Neutrophil (primary cell): ENCODE data around the gene PDE1C.

Experiments
- H3K27ac ChIP-seq: fragments of 200-600 bp; sonication (generic); 2 replicates; pipeline ENCODE4 v1.5.1; 2016; ENCODE audit warnings: mild to moderate bottlenecking, moderate library complexity
- H3K27me3 ChIP-seq: fragments of 200-600 bp; sonication (generic); 2 replicates; pipeline ENCODE4 v1.6.0; 2016; ENCODE audit warnings: mild to moderate bottlenecking
- H3K36me3 ChIP-seq: fragments of 200-600 bp; sonication (generic); 2 replicates; pipeline ENCODE4 v1.5.1; 2017
- H3K4me1 ChIP-seq, 2 experiments: fragments of 200-600 bp in 1 of 2; sonication (generic) in 1 of 2; 1 replicate in 1 of 2; 2 replicates in 1 of 2; pipeline versions ENCODE4 v1.5.1 to v1.6.1; 2013 to 2016; ENCODE audit warnings: low read depth in 1 of 2, low read length in 1 of 2, mild to moderate bottlenecking in 1 of 2, moderate library complexity in 1 of 2; ENCODE audit not compliant: control insufficient read depth in 1 of 2, insufficient read depth in 1 of 2
- H3K4me3 ChIP-seq, 2 experiments: fragments of 200-600 bp in 1 of 2; sonication (generic) in 1 of 2; 1 replicate in 1 of 2; 2 replicates in 1 of 2; pipeline ENCODE4 v1.5.1; 2013 to 2016; ENCODE audit warnings: low read depth in 1 of 2, low read length in 1 of 2, mild to moderate bottlenecking in 1 of 2, moderate library complexity in 1 of 2
- H3K9me3 ChIP-seq: fragments of 200-600 bp; sonication (generic); 2 replicates; pipeline ENCODE4 v1.5.1; 2016
- TF ChIP-seq, protein P1 (sequence below): fragments of 200-600 bp; sonication (generic); IDR thresholded peaks from 2 replicates; pipeline ENCODE4 v1.5.1; 2016; ENCODE audit warnings: antibody characterized with exemption

PDE1C gene

DNA sequence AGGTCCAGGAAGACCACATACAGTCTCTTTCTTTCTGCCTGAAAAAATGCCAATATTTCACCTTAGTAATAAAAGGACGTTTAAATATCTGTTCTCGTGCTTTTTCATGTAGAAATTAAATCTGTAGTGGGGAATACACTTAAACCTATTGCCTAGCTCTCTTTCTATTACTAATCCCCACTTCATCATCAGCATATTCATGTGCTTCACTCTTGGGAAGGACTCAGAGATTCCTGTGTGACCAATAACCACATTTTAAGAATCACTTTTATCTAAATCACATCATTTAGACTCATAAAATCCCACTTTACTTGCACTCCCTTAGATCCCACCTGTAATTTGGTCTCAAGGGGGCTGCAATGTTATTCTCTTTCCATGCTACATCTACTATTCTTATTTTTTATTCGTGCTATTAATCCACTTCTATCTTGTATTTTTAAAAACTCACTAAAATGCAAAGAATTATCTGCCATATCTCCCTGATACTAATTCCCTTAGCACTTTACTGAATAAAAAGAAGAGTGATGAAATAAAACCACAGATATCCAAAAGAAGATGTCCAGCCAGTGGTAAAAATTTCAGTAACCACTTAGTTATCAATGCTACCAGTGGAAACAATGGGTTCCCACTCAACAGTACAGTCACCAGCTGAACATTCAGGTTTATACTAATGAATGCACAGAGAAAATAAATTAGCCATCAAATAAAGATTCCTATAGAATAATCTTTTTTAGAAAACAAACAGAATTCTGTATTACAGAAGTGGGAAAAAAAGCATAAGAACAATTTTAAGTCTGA is 281.1 kb downstream of the PDE1C start:
- no peaks in the 10 kb centered on the region for H3K4me1 ChIP-seq
- TF ChIP-seq, protein P1, sequence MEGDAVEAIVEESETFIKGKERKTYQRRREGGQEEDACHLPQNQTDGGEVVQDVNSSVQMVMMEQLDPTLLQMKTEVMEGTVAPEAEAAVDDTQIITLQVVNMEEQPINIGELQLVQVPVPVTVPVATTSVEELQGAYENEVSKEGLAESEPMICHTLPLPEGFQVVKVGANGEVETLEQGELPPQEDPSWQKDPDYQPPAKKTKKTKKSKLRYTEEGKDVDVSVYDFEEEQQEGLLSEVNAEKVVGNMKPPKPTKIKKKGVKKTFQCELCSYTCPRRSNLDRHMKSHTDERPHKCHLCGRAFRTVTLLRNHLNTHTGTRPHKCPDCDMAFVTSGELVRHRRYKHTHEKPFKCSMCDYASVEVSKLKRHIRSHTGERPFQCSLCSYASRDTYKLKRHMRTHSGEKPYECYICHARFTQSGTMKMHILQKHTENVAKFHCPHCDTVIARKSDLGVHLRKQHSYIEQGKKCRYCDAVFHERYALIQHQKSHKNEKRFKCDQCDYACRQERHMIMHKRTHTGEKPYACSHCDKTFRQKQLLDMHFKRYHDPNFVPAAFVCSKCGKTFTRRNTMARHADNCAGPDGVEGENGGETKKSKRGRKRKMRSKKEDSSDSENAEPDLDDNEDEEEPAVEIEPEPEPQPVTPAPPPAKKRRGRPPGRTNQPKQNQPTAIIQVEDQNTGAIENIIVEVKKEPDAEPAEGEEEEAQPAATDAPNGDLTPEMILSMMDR, result no peak
- H3K9me3 ChIP-seq, result no peaks in the 10 kb centered on the region
- no peaks in the 10 kb centered on the region for H3K27me3 ChIP-seq
- no peaks in the 10 kb centered on the region for H3K36me3 ChIP-seq
- H3K27ac ChIP-seq, result no peak overlapping the region
- no peak overlapping the region for H3K4me3 ChIP-seq

DNA sequence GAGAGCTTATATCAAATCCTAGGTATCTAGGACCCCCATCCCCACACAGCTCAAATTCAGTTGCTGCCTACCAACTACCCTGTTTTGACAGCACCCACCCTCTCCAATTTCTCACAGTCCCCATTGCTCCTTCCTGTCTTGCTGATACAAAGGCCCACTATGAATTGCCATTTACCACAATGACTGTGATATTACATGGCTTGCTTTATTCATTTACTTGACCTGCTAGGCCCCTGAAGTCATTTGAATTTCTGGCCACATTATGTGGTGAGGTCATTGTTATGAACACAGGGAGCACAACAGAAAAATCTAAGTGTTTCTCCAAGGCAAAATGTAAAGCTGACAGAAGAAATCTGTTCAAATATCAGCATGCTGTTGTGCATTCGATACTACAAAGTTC is 281.8 kb downstream of the PDE1C start:
- no peaks in the 10 kb centered on the region for H3K27me3 ChIP-seq
- no peak overlapping the region for H3K27ac ChIP-seq
- H3K4me3 ChIP-seq, result no peak overlapping the region
- TF ChIP-seq, protein P1, result no peak
- no peaks in the 10 kb centered on the region for H3K9me3 ChIP-seq
- no peaks in the 10 kb centered on the region for H3K36me3 ChIP-seq
- H3K4me1 ChIP-seq, result no peaks in the 10 kb centered on the region

DNA sequence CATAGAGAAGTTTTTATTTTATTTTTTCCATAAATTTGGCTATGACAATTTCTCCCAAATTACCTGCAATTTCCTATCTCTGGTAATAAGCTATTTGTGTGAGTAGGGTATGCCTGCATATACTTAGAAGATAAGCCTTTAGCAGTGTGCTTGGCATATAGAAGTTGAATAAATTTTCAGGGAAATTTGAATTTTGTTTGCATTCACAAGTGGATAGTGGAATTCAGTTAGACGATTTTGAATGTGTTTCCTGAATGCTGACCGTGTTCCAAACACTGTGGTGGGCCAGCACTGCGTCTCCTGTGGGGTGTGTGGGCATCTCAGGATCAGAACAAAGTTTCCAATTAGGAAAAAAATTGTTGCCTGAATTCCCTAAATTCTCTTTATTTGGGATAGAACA is 283.9 kb downstream of the PDE1C start:
- no peaks in the 10 kb centered on the region for H3K4me1 ChIP-seq
- H3K36me3 ChIP-seq, result no peaks in the 10 kb centered on the region
- H3K4me3 ChIP-seq, result no peak overlapping the region
- no peaks in the 10 kb centered on the region for H3K9me3 ChIP-seq
- H3K27ac ChIP-seq, result no peak overlapping the region
- H3K27me3 ChIP-seq, result no peaks in the 10 kb centered on the region
- TF ChIP-seq, protein P1, result no peak

DNA sequence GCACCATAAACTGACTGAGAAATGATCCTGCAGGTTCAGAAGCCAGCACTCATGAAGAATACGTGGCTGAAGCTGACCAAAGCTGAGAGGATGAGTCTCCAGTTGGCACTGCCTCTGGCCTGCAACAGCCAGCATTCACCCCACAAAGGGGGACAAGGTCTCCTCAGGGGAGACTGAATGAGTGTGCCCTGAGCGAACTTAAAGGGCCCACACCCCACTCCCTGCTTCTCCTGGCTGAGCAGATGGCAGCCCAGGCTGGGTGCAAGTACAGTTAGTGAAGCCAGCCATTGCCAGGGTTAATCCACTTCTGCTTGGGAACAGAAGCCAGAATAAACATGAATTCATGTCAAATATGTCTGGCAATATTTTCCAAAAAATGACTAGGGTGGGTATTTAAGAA is 285.1 kb downstream of the PDE1C start:
- H3K27me3 ChIP-seq, result no peaks in the 10 kb centered on the region
- H3K4me1 ChIP-seq, result no peaks in the 10 kb centered on the region
- H3K4me3 ChIP-seq, result no peak overlapping the region

DNA sequence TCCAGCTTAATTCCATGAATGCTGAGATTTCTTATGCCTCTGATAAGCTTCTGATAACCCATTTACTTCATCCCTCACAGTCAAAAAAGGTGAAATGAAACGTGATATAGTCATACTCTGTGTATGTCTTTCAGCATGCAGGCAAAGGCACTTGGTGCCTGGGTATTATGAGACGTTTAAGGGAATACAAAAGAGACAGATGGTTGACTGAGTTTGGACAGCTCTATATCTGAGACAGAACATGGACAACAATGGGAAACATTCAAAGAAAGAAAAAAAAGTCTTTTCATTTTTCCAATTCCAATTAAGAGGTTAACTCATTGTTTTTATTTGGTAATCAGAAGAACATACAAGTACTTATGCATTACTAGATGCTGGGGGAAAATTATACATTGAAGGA is 287.0 kb downstream of the PDE1C start:
- Histone ChIP-seq H3K4me3 (no peak overlapping the region), H3K27ac (no peak overlapping the region), H3K36me3 (no peaks in the 10 kb centered on the region), H3K4me1 (no peaks in the 10 kb centered on the region), H3K27me3 (no peaks in the 10 kb centered on the region), H3K9me3 (no peaks in the 10 kb centered on the region)
- TF ChIP-seq, protein P1, result no peak

More for the DNA sequence above, 285.1 kb downstream of the PDE1C start:
- Histone ChIP-seq H3K36me3 (no peaks in the 10 kb centered on the region), H3K9me3 (no peaks in the 10 kb centered on the region), H3K27ac (no peak overlapping the region)
- TF ChIP-seq, protein P1, result no peak
